NCI-H226 (cell line): ENCODE data around the gene CETP.

Experiments
- DNase-seq: peaks from one replicate; pipeline ENCODE4 v3.0.0-alpha.2; 2015

CETP gene, protein sequence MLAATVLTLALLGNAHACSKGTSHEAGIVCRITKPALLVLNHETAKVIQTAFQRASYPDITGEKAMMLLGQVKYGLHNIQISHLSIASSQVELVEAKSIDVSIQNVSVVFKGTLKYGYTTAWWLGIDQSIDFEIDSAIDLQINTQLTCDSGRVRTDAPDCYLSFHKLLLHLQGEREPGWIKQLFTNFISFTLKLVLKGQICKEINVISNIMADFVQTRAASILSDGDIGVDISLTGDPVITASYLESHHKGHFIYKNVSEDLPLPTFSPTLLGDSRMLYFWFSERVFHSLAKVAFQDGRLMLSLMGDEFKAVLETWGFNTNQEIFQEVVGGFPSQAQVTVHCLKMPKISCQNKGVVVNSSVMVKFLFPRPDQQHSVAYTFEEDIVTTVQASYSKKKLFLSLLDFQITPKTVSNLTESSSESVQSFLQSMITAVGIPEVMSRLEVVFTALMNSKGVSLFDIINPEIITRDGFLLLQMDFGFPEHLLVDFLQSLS

DNA sequence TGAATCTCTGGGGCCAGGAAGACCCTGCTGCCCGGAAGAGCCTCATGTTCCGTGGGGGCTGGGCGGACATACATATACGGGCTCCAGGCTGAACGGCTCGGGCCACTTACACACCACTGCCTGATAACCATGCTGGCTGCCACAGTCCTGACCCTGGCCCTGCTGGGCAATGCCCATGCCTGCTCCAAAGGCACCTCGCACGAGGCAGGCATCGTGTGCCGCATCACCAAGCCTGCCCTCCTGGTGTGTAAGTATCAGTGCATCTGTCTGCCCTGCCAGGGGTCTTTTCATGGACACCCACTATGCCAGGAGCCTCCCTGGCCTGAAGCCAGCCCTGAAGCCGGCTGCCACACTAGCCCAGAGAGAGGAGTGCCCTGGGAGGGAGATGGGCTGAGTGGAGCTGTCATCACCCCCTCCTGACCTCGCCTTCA is at the start of gene CETP:
Gene CETP (plus strand): TSS at position 100 of the 431 bp plus-strand sequence. CDS start 30 bp downstream, at position 130.
- DNase-seq = no peak

DNA sequence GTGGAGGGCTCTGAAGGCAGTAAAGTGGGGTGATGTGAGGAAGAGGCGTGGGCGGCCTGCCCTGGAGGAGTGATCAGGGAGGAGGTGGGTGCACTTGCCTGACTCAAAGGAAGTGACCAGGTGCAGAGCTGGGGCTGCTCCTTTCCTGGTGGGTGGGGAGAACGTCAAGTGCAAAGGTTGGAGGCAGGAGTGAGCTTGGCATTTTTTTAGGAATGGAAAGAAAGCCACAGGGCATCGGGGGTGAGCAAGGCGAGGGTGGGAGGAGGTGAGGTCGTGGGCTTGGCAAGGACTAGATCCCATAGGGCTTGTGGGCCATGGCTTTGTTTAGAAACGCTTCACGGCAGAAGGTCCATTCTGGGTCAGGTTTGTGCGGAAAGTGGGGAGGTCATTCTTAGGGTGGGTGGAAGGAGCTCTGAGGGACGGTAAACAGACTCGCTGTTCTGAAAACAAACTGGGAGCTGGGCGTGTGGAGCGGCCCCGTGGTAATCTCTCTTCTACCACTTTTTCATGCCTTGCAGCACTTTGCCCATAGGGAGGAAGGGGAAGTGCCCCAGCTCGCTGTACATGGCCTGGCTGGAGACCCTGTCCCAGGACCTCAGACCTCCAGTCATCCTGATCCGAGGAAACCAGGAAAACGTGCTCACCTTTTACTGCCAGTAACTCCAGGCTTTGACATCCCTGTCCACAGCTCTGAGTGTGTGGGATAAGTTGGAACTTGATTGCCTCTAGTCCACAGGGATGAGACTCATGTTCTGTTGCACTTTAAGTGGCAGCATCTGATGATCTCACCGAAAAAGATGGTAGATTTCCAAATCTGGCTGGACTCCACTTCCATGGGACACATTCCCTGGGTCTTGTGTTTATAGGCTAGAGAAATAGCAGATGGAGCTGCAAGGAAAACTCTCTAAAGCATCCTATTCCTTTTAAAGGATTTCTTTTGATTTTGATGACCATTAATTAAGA is 48.7 kb upstream of the CETP start:
- DNase-seq = peak; percentile 35

DNA sequence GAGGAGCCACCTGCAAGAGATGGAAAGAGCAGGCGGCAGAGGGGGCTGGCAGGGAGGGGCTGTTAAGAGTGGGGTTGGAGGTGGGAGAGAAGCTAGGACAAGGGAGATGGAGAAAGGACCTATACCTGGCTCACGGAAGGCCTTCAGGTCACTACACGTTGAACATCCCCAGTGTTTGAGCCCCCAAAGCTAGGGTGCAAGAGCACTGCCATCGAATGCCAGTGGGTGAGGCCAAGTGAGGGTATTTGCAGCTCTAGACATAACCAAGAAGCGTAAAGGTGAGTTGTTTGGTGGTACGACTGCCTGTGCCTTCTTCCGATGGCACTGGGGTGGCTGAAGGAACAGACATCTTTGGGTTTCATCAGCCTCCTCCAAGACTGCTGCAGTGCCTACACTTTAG is 46.9 kb upstream of the CETP start:
- DNase-seq = no peak

DNA sequence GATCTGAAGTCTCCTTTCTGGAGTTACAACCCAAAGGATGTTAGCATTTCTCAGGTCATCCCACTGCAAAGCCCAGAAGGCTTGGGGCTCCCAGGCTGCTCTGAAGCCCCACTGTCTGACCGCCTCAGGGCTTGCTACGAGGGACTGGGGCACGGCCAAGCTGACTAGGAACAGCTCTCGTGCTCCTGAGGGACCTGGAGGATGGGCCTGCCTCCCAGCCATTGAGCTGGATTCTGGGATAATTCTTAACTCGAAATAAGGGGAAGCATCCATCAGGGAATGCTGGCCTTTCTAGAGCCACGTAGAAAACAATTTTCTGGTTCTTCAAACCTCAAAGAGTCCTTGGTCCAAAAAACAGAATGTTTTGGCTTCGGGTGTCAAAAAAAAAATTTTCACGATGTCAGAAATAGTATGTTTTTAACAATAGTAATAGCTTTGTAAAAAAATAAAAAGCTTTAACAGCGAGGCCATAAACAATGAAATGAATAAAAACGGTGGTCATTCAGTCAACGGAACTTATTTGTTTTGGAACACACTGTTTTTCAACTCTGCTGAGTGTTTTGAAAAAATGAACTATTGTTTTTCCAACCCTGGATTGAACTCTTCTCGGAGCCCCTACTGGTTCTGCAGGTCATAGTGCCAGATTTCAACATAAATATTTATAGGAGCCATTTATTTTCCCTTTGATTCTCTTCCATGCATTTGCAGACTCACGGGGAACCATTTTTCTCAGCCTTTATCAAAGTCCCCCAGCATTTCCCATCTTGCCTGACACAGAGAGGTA is 46.2 kb upstream of the CETP start:
- DNase-seq = no peak

DNA sequence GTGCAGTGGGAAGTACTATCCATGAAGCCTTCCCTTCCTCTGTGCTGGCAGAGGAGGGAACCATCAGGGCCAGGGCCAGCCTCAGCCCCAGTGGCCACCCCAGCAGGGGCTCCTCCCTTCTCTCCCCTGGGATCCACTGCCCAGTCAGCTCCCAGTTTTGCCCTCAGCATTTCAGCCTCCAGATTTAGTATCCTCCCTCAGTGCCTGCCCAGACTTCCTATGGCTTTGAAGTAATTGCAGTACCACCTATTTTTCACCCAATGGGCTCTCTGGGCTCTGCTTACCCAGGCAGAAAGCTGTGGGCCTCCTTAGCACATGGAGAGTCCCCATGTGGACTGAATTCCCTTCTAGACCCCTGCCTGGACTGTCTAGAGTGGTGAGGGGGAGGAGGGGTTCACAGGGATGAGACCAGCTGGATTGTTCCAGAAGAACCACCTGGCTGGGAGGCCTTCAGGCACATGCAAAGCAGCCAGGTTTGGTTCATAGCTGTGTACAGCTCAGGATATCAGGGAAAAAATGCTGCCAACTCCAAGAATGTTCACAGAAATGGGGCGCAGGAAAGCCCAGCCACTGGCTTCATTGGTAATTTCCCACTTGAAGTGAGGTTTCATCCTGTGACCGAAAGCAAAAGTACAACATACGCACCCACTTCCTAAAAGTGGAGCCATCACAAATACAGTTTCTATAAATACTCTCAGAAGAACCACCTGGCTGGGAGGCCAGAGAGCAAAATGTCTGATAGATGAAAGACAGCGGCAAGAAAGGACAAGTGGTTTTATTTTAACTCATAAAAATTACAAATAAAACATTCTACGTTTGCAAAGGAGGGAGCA is 45.0 kb upstream of the CETP start:
- DNase-seq = no peak

DNA sequence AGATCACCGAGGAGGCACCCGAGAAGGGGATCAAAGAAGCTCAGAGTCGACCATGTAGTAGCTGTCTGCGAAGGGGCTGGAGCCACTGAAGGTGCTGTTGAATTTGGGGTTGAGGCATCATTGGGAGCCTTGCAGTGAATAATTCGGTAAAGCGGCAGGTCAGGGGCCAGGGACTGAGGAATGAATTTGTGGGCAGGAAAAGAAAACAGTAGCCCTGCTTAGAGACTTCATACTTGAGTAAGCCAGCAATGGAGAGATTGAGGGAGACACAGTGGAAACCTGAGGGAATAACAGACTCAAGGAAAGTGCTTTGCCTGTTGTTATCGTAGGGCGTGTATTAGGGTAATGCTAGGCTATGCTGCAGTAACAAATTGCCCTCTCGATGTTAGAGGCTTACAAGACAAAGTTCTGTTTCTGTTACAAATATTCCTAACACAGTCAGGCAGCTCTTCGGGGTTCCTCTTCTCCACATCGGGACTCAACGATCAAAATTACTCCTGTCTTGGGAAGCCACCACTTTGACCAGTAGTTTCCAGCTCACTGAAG is 43.2 kb upstream of the CETP start:
- DNase-seq = no peak

DNA sequence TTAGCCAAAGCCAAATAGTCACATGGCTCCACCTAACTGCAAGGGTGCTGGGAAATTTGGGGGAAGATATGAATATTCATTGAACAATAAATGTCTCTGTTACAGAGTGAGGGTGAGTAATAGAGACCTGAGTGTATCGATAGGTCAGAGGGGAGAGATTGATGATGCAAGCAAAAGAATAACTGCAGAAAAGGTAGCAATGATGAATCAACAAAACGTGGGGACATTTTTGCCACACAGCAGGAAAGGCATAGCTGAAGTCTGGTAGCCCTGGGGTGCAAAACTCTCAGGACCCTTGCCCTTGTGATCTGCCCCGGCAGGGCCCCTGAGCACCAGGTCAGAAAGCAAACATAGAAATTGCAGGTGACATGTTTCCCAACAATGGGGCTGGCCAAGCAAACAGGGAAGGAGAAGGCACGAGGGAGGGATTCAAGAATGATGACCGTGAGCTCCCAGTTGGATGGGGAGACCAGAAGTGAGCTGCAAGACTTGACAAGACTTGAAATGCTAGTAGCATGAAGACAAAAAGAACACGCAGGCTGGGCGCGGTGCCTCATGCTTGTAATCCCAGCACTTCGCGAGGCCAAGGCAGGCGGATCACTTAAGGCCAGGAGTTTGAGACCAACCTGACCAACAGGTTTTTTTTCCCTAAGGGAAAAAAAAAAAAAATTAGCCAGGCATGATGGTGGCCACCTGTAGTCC is 42.5 kb upstream of the CETP start:
- no peak for DNase-seq

DNA sequence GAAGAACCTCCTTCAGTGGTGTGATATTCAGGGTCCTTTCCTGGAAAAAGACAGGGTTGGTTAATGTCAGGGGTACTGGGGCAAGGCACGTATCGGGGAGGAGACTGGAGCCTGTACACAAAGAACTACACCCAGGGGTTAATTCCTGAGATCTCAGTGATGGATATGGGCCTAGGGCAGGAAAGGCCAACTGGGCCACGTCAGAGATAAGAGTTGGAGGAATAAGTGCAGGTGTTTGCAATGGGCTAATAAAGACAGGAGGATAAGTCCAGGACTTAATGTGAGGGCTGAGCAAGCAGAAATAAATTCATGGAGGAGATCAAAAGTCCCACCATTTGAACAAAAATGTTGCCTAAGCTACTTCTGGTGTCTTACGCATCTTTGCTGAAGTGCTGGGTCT is 40.2 kb upstream of the CETP start:
- DNase-seq = no peak

DNA sequence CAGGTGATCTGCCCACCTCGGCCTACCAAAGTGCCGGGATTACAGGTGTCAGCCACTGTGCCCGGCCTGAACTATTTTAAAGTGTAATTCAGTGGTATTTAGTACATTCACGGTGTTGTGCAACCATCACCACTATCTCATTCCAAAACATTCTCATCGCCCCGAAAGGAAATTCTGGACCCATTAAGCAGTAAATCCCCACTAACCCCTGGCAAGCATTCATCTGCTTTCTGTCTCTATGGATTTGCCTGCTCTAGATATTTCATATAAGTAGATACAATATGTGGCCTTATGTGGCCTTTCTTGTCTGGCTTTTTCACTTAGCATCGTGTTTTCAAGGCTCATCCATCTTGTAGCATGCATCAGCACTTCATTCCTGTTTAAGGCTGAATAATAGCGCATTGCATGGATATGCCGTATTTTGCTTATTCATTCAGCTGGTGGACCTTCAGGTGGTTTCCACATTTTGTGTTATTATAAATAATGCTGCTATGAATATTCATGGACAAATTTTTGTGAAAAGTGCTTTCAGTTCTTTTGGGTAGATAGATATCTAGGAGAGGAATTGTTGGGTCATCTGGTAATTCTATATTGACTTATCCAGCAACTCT is 38.2 kb upstream of the CETP start:
- DNase-seq = peak; percentile 53

DNA sequence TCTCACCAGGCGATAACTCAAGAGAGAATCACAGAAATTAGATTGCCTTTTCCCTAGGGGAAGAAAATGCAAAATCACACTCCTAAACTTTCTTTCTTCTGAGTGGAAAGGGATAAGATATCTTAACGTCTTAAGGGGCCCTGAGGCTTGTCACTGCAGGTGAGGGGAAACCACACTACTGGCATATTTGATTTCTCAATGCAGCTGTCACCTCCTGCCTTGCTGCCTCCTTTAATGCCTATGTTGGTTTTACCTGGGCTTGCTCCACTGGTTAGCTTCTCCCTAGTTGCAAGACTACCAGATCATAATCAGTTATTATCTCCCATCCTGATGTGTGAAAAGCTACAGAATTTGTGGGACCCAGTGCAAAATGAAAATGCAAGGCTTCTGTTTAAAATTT is 34.3 kb upstream of the CETP start:
- DNase-seq = no peak

DNA sequence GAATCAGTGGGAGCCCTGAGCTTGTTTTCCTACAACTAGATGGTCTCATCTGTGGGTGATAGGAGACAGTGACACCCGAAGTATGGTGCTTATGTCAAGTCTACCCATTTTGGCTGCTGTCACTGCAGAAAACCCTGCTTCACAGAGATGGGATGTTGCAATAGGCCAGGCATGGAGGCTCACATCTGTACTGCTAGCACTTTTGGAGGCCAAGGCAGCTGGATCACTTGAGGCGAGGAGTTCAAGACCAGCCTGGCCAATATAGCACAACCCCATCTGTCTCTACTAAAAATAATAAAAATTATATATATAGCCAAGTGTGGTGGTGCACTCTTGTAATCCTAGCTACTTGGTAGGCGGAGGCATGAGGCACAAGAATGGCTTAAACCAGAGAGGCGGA is 32.1 kb upstream of the CETP start:
- DNase-seq = no peak

DNA sequence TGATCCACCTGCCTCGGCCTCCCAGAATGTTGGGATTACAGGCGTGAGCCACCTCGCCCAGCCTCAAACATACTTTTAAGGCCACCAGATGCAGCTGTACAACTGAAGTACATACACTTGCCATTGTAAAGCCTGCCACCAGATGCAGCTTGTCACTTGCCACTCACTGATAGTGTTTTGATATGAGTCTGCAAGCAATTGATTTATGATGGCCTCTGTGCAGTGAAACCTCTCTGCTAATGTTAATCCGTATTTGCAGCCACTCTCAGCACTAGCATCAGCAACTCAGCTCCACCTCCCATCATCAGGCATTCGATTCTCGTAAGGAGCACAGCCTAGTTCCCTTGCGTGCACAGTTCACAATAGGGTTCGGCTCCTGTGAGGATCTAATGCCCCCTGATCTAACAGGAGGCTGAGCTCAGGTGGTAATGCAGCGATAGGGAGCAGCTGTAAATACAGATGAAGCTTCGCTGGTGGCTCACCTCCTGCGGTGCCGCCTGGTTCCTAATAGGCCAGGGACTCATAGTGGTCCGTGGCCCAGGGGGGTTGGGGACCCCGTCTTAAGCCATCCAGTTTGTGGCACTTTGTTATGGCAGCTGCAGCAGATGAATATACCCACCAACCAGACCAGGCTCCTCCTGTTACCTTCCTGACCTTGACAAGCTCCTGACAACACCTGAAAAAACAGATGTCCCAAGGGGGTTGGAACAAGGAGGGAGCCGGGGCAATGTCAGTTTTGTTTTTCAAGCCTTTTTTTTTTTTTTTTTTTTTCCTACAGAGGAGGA is 31.1 kb upstream of the CETP start:
- no peak for DNase-seq

DNA sequence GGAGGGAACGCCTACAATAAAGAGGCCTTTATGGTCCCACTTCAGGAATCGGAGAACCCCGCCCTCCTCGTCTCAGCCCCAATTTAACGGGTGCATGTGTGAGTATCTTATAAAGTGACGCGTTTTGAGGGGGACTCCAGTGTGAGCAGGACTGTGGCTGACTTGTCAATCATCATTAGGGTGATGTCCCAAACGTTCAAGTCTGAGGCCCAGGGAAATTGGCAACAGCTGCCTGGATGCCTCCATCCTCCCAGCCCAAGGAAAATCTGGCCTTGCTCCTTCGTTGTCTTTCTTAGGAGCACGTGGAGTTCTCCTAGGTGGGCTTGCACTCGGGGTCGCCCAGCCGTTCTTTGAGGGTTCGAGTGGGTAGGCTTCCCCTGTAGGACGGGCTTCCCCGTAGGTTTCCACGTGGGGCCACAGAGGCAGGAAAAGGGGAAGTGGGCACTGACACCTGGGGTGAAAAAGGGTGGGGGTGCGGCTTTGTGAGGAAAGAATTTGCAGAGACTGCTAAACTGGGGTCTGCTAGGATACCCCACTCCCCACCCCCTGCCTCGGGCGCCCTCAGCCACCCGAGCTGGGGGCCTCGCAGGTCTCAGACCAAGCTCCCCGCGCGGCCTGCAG is 30.4 kb upstream of the CETP start:
- DNase-seq = no peak

DNA sequence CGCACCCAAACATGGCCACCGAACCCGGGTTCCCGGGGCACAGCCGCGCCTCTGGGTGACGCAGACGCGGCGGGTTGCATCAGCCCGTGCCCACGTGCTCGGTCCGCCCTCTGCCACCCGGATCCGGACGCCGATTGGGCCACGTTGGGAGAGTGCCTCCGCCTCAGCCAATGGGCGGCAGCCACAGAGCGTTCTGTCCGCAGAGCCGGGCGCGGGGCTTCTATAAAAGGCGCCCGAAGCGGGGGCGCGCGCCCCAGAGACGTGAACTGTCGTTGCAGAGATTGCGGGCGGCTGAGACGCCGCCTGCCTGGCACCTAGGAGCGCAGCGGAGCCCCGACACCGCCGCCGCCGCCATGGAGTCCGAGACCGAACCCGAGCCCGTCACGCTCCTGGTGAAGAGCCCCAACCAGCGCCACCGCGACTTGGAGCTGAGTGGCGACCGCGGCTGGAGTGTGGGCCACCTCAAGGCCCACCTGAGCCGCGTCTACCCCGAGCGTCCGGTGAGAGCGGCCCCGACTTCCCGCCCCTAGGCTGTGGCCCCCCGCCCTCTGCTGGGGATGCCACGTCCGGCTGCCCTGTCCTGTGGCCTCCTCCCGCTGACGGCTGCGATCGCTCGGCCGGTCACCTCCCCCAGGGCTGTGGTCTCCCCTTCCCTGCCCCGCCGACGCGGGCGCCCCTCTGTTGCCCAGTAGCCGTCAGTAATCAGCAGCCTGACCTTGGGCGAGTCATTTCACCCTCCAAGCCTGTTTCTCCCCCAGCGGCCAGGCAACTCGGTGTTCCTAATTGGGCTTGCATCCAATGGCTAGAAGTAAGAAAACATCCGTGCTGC is 29.6 kb upstream of the CETP start, which contains the start of gene HERPUD1:
Gene HERPUD1 (plus strand): TSS at position 251 of the 829 bp plus-strand sequence. CDS start 103 bp downstream, at position 354.
- peak; percentile 98 for DNase-seq

DNA sequence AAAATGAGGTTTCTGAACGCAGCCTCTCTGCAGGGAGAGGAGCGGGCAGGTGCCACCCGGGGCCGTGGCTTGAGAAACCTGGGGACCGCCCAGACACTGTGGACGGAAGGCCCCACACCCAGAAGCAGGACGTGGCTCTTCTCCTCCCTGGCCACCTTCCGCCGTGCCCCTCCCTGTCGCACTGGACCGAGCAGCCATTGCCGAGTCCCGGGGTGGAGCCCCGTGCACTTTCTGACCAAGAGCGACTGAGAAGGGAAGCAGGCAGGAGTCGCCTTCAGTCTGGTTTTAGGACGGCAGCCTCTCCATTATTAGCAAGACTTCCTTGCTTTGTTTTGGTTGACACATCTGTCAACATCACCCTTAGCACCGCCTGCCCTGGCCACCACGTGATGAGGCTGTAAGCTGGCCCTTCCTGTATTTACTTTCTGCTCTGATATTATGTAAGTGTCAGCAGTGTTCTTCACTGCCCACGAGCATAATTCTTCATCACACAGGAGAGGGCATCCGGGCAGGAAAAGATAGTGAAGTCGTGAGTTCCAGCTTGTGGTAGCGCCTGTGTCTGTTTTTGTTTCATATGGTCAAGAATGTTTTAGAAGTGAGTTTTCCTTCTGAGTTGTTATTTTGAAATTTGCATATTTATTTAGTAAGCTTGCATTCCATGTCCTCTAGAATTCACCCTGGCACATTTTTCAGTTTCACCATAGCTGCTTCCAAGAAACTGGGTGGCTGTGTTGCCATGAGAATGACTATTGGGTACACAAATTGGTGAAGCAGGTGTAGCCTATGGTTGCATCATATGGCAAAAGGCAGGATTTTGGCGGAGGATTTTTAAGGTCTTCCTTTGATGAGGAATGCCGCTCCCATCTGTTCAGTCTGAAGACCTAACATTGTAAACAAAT is 28.8 kb upstream of the CETP start:
- DNase-seq = peak; percentile 75

DNA sequence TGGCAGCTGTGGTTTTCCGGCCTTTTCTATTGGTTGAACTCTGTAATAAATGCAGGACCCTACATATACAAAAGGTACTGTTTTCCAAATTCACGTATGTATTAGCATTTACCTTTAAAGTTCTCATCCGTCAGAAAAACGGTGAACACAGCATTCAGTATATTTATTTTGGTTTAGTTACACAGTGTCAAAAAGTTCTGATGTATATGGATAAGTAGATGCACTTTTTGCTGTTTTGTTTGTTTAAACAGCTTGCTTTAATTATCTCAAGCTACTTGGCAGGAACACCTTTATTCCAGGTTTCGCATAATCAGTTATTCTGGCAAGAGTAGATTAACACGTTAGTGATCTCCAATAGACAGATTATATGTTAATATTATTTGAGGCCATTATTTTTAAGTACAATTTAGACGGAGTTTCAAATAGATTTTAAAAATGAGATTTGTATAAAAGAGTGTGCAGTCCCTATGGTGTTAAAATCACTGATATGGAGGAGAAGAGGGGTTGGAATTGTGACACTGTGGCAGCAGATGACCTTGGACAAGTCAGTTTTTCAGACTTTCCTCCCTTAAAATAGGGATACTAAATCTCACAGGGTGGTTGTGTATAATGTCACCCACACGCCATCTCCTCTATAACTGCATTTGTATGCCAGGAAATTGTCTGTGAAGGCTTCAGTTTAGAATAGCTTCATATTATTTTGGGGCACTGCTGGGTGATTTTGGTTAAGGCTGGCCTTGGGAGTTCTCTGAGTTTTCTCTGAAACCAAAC is 27.7 kb upstream of the CETP start:
- no peak for DNase-seq
